H4 (cell line): Measurements from ENCODE around the gene PCTP. TPM values are rescaled to one million over a fixed set of nuclear protein-coding genes. Genes with fewer than 3 reads are reported as not detected.
A peak's percentile ranks its signal among the peaks of the same experiment; 100 is the strongest.

ENCODE experiments used
- DNase-seq: peaks from one replicate; pipeline ENCODE4 v3.0.0-alpha.2; 2015; ENCODE audit warnings: low spot score
- total RNA-seq: library from RNA; depleted of rRNA; stranded (reverse); fragments of >200 nt; shearing (Covaris generic); gene quantifications from 2 replicates; pipeline ENCODE4 v1.2.3, GENCODE V29; 2014; rRNA removed

The PCTP gene
- total RNA-seq, 1 experiment from 2014 or later, result 21.8 TPM

DNA sequence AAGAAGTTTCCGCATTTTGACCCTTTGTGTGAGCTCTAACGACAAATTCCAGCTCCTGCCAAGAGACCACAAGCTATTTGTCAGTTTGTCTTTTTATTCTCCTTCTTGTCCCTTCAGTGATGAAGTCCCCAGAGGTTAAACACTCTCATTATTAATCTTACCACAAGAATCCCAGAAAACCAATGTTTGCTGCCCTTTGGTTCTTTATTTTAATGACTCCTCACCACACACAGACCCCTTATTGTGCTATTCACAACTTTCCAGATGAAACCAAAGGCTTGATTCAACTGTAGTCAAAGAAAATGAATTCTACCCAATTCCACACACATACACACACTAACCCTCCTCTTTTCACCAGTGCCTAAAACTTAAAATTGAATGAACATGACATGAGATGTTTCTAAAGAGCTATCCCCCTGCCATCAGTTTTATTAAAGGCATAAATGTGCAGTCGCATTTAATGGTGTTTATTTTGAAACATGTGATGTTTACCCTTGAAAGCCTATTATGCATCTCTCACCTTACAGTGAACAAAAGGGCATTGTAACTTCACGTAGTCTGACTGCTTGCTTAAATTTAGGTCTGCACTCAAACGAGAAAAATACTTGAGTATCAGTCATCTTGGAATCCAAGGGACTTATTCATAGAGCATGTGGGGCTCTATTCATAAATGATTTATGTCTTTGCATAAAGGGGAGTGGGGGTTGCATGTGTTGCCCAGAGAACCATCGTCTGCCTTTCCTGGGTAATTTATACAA, 44.1 kb downstream of the PCTP start:
- no peak for DNase-seq

- DNase-seq, result no peak
Observed at GRCh38 chr17:55806745-55807495, 56.1 kb downstream of the PCTP start.

DNA sequence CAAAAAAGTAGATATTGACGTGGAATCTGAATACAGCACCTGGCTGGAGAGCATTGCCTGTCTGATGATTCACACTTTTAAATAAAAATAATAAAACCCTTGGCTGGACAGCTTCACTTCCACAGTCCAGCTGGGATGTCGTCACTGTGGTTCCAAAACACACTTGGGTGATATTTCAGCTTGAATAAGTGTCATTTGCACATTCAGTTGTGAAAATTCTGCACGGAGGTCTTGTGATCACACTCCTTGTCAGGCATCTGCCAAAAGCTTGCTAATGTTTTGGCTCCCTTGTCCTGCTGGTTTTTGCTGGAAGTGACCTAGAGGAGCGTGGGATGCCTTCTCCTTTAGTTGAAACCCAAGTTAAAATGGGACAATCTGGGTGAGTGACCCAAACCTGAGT, 60.7 kb downstream of the PCTP start:
- DNase-seq, result no peak

DNA sequence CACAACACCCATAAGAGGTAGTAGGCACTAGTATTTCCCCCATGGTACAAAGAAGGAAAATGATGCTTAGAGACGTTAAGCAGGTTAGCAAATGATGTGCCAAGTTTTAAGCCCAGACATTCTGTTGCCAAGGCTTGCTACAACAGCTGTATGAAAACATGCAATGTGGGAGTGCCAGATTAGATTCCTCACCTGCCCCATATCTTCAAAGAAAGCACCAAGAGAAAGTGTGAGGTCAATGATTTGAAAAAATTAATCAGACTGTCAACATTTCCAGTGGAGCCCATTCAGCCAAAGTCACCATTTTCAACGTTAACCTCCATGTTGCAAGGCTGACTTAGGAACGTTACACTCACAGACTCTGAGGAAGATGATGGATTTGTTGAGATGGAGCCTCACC, 61.5 kb downstream of the PCTP start:
- DNase-seq, result no peak

GRCh38 chr17:55813944-55814343, 63.1 kb downstream of the PCTP start:
- no peak for DNase-seq

- peak; percentile 40 for DNase-seq
Observed at GRCh38 chr17:55814377-55814776, 63.5 kb downstream of the PCTP start.

GRCh38 chr17:55816532-55817396, 65.9 kb downstream of the PCTP start:
- no peak for DNase-seq

DNA sequence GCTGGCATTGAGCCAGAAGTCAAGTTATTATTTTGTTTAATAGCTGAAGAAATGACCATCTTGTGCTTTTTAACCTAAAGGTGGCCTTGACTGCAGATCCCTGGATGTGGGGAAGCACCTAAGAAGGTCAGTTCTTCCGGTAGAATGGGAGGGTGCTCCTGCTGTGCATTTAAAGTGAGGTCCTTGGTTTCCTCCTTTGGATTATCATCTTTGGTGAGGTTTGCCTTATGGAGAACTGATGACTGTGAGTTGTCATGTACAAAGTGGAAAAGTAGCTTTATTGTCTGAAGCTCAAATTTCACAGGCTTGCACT, 66.5 kb downstream of the PCTP start:
- no peak for DNase-seq

DNA sequence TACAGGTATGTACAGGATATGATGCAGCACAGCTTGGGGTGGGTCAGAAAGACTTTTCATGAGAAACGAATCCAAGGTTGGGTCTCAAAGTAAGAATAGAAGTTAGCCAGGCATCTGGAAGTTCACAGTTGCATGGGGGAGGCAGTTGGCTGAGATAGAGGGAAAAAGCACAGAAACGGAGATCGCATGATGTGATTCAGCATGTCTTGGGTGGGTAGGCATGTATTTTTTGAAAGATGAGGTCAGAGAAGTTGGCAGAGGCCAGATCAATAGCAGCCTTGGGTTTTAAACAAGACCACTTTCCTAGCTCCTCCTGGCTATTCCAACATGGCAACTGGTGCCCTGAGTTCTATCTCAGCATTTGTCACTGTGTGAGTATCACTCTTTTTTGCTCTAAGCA, 67.2 kb downstream of the PCTP start:
- no peak for DNase-seq

- DNase-seq, result no peak
Observed at GRCh38 chr17:55818451-55819375, 67.9 kb downstream of the PCTP start.

- DNase-seq, result no peak
Observed at GRCh38 chr17:55820675-55821074, 69.8 kb downstream of the PCTP start.

- no peak for DNase-seq
Observed at GRCh38 chr17:55822028-55822427, 71.2 kb downstream of the PCTP start.

- DNase-seq, result no peak
Observed at GRCh38 chr17:55825213-55825612, 74.4 kb downstream of the PCTP start.

Other genes with a start within 250 kb of the PCTP start
- gene SMIM36, start 239.6 kb upstream of the PCTP start, total RNA-seq, result not detected in 2 replicates
- 4.6 and 7.8 TPM in 2 replicates for gene TMEM100, start 28.2 kb upstream of the PCTP start, total RNA-seq